Ramos (cell line): ENCODE data around the gene TMEM131L.
"Not testable (repeated sequence)": the region's sequence is repeated elsewhere in the genome, so short reads cannot be mapped to it uniquely, and the experiment has no call there.

Source experiments
- in situ Hi-C: fragments of 300-500 bp; cut with MboI; formaldehyde crosslinking; loops from one replicate; pipeline ENCODE4 v1.14.3; 2022; ENCODE audit warnings: low sequenced_read_pairs; ENCODE audit not compliant: unreplicated experiment

The TMEM131L gene

DNA sequence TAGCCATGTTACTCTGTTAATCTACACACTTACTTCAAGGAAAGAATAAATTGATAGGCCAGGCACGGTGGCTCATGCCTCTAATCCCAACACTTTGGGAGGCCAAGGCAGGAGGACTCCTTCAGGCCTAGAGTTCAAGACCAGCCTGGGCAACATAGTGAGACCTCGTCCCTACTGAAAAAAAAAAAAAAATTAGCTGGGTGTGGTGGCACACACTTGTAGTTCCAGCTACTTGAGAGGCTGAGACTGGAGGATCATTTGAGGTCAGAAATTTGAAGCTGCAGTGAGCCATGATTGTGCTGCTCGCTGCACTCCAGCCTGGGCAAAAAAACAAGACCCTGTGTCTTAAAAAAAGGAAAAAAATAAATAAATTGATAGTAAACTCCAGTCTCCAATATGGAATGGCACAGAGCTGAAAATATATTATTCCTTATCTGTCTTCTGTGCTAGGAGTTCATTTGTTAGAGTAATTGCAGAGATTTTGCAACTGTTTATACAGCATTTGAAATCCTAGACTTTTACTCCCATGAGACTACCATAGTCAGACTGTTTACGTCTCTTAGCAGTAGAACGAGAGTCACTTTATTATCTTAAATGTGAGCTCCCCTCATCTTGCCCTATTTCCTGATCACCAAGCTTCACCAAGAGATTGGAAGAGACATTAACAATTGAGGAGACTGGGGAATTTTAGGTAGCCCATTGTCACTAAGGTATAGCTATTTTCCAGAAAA is 18.8 kb upstream of the TMEM131L start:
- in situ Hi-C loops: loop anchor here (25.0 kb wide), 1 partner anchor 785 kb away; no protein-coding TSS in a partner anchor

GRCh38 chr4:153448003-153448731 is 18.0 kb upstream of the TMEM131L start:
- in situ Hi-C loops: loop anchor here (25.0 kb wide), 1 partner anchor 786 kb away; no protein-coding TSS in a partner anchor

DNA sequence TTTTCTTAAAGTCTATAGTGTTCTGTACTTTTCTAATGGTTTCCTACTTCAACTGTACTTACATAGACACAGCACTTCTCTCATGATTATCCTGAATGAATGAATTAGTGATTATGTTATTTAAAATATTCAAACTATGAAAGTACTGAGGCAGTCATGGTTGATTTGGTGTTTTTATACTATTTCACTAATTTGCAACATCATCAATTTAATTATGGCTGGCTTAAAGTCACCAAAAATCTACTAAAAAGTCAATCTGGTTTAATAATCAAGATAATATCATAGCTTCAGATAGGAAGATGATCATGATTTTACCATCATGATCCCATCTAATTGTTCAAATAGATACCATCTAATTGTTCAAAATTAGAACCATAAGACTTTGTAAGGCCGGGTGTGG is 16.8 kb upstream of the TMEM131L start:
- in situ Hi-C loops: loop anchor here (25.0 kb wide), 1 partner anchor 787 kb away; no protein-coding TSS in a partner anchor

GRCh38 chr4:153450544-153450917 is 15.6 kb upstream of the TMEM131L start:
- in situ Hi-C loops: no loop called here

DNA sequence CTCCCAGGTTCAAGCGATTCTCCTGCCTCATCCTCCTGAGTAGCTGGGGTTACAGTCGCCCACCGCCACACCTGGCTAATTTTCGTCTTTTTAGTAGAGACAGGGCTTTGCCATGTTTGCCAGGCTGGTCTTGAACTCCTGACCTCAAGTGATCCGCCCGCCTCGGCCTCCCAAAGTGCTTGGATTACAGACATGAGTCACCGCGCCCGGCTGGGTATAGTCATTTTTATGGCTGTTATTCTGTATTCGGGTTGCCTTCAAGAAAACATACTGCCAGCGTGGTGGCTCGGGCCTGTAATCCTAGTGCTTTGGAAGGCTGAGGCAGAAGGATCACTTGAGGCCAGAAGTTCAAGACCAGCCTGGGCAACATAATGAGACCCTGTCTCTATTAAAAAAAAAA is 15.0 kb upstream of the TMEM131L start:
- in situ Hi-C loops: not testable (repeated sequence)

DNA sequence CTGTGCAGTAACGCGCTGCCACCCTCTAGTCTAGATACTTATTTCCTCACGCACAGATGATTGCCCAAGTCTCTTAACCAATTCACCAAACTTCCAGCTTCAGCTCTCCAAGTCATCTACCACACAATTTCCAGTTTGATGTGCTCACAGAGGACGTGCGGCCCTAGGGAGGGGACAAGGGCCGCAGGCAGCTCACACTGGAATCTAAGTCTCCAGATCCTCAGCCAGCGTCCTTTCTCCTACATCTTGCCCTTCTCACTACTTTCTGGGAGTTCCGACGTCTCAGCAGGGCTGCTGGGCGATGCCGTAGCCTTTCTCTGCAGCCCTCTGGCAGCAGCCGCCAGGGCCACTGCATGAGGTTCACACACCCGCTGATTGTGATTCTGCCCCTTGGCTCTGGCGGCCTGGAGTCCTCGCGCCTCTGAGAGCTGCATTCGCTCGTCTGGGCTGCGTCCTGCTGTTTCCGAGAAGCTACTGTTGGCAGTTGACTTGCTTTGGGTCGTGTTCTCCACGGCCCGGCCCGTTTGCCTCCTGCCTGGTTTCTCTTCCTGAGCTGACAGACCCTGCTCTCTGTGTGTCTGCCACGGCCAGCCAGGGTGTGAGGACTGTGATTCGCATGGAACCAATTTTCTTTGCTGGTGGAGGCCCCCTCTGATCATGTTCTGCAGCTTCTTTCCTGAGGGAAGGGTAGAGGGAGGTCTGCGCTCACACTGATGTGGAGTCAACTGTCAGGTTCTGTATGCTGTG is 14.1 kb upstream of the TMEM131L start:
- in situ Hi-C loops: no loop called here

DNA sequence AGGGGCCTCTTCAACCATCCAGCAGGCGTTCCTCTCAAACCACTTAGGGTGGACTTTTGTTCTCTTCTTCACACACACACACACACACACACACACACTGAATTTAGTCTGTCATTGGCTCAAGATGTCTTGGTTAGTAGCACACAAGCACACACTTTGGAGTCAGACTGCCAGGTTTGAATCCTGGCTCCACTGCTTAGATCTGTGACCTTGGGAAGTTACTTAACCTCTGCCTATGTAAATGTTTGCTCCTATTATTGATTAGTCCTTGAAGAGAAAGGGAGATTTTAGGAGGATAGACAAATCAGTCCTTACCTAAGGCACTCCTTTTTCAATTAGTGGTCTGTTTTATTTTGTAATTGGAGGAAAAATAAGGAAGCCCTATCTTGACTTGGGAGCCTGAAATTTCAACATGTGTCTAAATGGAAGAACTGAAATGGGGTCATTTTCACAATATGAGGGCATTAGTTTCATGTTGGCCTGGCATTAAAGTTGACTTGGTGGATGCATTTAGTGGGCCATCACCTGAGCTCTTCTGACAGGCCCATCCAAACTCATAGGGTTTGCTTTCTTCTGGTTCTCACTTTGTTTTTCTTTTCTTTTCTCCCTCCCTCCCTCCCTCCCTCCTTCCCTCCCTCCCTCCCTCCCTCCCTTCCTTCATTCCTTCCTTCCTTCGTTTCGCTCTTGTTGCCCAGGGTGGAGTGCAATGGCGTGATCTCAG is 13.3 kb upstream of the TMEM131L start:
- in situ Hi-C loops: no loop called here

- in situ Hi-C loops: no loop called here
These were observed 12.8 kb upstream of the TMEM131L start for GRCh38 chr4:153453402-153453801.

GRCh38 chr4:153458969-153459368 is 7.2 kb upstream of the TMEM131L start:
- in situ Hi-C loops: no loop called here

DNA sequence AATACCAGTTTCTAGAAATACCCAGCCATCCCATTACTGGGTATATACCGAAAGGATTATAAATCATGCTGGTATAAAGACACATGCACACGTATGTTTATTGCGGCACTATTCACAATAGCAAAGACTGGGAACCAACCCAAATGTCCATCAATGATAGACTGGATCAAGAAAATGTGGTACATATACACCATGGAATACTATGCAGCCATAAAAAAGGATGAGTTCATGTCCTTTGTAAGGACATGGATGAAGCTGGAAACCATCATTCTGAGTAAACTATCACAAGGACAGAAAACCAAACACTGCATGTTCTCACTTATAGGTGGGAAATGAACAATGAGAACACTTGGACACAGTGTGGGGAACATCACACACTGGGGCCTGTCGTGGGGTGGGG is 4.6 kb upstream of the TMEM131L start:
- in situ Hi-C loops: not testable (repeated sequence)

DNA sequence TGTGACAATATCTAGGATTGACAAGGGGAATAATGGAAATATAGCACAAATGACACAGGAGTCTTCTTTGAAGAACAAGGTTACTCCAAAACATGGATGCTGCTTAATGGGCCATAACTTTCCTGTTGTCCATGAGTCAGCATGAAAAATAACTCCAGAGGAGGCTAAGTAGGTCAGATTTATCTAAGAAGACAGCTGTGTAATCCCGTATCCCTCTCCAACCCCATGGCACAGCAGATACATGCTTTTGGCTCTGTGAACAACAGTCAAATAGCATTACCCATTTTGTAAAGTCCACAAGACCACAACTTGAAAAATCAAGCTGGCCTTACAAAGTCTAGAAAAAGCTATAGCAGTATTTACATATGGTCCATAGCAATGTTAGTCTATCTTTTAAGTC is 2.1 kb upstream of the TMEM131L start:
- in situ Hi-C loops: no loop called here

GRCh38 chr4:153465140-153465539 is 1.0 kb upstream of the TMEM131L start:
- in situ Hi-C loops: no loop called here

GRCh38 chr4:153465615-153466080 is 512 bp upstream of the TMEM131L start:
- in situ Hi-C loops: no loop called here

- in situ Hi-C loops: no loop called here
These were observed 1.1 kb downstream of the TMEM131L start for GRCh38 chr4:153466949-153467896.

- in situ Hi-C loops: no loop called here
These were observed 1.7 kb downstream of the TMEM131L start for GRCh38 chr4:153467897-153468262.

DNA sequence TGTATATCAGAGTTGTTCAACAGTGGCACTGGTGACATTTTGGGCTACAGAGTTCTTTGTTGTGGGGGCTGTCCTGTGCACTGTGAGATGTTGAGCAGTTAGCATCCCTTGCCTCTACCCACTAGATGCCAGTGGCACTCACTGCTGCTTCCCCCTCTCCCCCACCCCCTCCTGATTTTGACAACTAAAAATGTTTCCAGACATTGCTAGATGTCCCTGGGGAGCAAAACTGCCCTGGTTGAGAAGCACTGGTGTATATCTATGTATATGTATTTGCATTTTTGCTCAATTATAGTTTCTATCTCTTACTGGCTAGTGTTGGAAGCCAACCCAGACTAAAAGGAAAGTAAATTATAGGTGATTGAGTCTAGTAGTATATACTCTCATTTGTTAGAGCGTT is 2.4 kb downstream of the TMEM131L start:
- in situ Hi-C loops: no loop called here

- in situ Hi-C loops: no loop called here
These were observed 2.9 kb downstream of the TMEM131L start for GRCh38 chr4:153469031-153469430.

DNA sequence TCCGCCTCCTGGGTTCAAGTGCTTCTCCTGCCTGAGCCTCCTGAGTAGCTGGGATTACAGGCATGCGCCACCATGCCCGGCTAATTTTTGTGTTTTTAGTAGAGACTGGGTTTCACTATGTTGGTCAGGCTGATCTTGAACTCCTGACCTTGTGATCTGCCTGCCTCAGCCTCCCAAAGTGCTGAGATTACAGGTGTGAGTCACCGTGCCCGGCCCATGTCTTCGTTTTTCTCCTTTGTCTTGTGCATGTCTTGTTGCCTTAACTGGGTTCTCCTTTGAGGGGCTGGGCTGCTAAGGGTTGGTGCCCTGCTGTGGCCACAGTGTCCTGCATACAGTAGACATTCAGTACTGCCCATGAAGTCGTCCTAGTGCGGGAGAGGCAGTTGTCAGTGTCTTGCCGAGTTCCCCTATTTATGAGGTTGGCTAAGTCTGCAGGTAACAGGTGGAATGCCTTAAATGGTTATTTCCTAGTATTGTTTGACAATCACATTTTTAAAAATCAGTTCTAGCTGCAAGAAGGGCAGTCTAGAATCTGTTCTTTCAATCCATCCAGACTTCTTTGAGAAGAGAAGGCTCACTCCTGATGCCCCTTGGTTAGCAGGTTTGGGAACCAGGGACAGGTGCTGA is 5.0 kb downstream of the TMEM131L start:
- in situ Hi-C loops: not testable (repeated sequence)

DNA sequence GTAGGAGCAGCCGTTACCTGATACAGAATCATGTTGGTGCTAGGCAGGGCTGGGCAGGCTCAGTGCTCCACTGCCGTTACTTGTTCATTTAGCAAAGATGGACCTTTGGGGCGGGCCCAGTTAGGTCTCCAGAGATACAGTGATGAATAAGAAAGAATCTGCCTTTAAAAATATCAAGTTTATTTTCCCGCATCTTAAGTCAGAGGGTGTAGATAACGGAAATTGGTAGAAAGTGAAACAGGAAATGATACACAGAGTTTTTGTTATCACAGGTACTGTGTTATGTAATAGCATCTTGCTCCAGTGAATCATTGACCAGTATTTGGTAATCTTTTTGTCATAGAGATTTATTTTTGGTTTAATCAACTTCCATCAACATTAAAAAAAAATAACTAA is 5.5 kb downstream of the TMEM131L start:
- in situ Hi-C loops: no loop called here
